DOHH2 (cell line): ENCODE results near the gene DTNB.

ENCODE experiments used
- EZH2phosphoT487 ChIP-seq: fragments of 200-600 bp; sonication (generic); IDR thresholded peaks from 2 replicates; pipeline ENCODE4 v1.6.1; 2017; ENCODE audit warnings: borderline replicate concordance, mild to moderate bottlenecking, antibody characterized with exemption, low read length, moderate library complexity, mixed read lengths
- TF ChIP-seq, protein P1 (sequence below): fragments of 200-600 bp; sonication (generic); IDR thresholded peaks from one replicate; pipeline ENCODE4 v1.5.1; 2014; ENCODE audit warnings: antibody characterized with exemption, mild to moderate bottlenecking, low read depth, low read length; ENCODE audit not compliant: poor library complexity, severe bottlenecking

- TF ChIP-seq, protein P1, sequence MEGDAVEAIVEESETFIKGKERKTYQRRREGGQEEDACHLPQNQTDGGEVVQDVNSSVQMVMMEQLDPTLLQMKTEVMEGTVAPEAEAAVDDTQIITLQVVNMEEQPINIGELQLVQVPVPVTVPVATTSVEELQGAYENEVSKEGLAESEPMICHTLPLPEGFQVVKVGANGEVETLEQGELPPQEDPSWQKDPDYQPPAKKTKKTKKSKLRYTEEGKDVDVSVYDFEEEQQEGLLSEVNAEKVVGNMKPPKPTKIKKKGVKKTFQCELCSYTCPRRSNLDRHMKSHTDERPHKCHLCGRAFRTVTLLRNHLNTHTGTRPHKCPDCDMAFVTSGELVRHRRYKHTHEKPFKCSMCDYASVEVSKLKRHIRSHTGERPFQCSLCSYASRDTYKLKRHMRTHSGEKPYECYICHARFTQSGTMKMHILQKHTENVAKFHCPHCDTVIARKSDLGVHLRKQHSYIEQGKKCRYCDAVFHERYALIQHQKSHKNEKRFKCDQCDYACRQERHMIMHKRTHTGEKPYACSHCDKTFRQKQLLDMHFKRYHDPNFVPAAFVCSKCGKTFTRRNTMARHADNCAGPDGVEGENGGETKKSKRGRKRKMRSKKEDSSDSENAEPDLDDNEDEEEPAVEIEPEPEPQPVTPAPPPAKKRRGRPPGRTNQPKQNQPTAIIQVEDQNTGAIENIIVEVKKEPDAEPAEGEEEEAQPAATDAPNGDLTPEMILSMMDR, result no peak
- no peak for TF ChIP-seq EZH2phosphoT487
These were observed 128.9 kb downstream of the DTNB start for GRCh38 chr2:25544445-25544844.
